HUES48 (cell line): ENCODE results near the gene ZNF516.

Source experiments
- H3K27ac ChIP-seq: one replicate; pipeline ENCODE4 v1.7.0; 2013; ENCODE audit warnings: low read depth, low read length, inconsistent platforms
- H3K27me3 ChIP-seq: 2 replicates; pipeline ENCODE4 v1.6.1; 2013; ENCODE audit warnings: mild to moderate bottlenecking, low read length; ENCODE audit not compliant: control insufficient read depth, insufficient read depth
- H3K36me3 ChIP-seq: 2 replicates; pipeline ENCODE4 v1.6.1; 2013; ENCODE audit warnings: low read length; ENCODE audit not compliant: control insufficient read depth, insufficient read depth
- H3K4me1 ChIP-seq: 2 replicates; pipeline ENCODE4 v1.6.1; 2013; ENCODE audit warnings: mild to moderate bottlenecking, low read length; ENCODE audit not compliant: control insufficient read depth, insufficient read depth
- H3K4me3 ChIP-seq: 2 replicates; pipeline ENCODE4 v1.5.1; 2013; ENCODE audit warnings: mild to moderate bottlenecking, low read depth, low read length
- H3K9ac ChIP-seq: 2 replicates; pipeline ENCODE4 v1.6.1; 2013; ENCODE audit warnings: mild to moderate bottlenecking, low read depth, low read length, moderate library complexity
- H3K9me3 ChIP-seq: 2 replicates; pipeline ENCODE4 v1.6.1; 2013; ENCODE audit warnings: low read length; ENCODE audit not compliant: control insufficient read depth, insufficient read depth

Gene ZNF516

DNA sequence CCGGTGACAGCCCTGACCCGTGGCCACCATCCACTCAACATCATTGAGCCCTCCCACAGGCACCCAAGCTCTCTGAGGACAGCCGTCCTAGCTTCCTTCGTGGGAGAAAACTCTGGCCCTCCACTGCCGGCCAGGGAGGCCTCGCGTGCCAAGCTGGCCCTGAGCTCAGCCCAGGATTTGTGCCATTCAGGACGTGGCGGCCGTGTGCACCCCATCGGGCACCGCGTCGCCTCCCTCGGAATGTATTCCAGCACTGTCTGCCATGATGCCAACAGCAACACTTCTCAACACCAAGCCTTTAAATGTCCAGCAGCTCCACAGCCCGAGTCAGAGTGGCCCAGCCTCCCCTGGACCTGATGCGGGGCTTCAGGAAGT, 35.7 kb downstream of the ZNF516 start:
- Histone ChIP-seq H3K4me3 (no peak overlapping the region), H3K4me1 (peaks cover 5% of the 10 kb centered on the region), H3K36me3 (no peaks in the 10 kb centered on the region)

DNA sequence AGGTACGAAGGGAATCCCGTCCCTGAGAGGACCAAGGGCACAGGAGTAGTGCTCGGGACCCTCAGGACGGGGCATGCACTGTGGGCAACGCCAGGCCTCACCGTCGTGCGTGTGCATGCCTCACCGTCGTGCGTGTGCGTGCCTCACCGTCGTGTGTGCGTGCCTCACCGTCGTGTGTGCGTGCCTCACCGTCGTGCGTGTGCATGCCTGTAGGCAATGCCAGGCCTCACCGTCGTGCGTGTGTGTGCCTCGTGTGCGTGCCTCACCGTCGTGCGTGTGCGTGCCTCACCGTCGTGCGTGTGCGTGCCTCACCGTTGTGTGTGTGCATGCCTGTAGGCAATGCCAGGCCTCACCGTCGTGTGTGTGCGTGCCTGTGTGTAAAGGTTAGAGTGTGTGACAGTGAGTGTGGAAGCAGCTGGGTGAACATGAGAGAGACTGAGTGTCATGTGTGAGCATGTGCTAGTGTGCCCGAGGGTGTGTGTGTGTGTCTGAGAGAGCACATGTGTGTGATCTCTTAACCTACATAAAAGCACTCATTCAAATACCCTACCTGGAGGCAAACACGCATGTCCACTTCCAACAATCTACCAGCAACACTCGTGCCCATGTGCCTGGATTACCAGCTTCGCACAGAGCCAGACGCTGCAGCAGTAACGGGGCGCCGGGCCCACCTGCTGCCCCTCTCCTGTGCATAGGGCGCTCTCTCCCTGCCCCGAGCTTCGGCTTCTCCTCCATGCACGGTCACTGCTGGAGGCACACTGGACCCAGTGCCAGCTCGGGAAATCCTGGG, 36.3 kb downstream of the ZNF516 start:
- Histone ChIP-seq H3K27ac (no peak overlapping the region), H3K27me3 (no peaks in the 10 kb centered on the region; the same call in 1 of the 2 replicates), H3K36me3 (no peaks in the 10 kb centered on the region), H3K9me3 (no peaks in the 10 kb centered on the region), H3K4me3 (no peak overlapping the region), H3K4me1 (peaks cover 11% of the 10 kb centered on the region), H3K9ac (no peak overlapping the region)

More for the DNA sequence above, 35.7 kb downstream of the ZNF516 start:
- Histone ChIP-seq H3K9me3 (no peaks in the 10 kb centered on the region), H3K27me3 (no peaks in the 10 kb centered on the region; the same call in 1 of the 2 replicates), H3K9ac (no peak overlapping the region), H3K27ac (no peak overlapping the region)

DNA sequence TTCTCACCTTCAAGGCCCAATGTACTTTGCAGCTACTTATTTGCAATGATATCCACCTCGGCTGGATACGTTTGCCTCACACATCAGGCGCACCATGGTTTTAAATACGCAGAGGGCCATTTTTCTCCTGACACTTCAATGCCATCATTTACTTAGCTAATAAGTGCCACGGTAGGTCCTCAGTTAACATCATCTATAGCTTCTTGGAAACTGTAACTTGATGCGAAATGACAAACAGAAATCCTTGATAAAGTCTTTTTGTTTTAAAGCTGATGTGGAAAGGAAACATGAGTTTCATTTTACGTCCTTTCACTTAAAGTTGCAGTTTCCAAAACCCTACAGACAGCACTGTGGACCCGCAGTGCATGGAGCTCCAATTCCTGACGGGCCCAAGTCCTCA, 37.1 kb downstream of the ZNF516 start:
- H3K36me3 ChIP-seq, result no peaks in the 10 kb centered on the region
- peaks cover 6% of the 10 kb centered on the region; the same call in 1 of the 2 replicates for H3K27me3 ChIP-seq
- H3K4me1 ChIP-seq, result peaks cover 18% of the 10 kb centered on the region
- no peak overlapping the region for H3K4me3 ChIP-seq
- H3K9me3 ChIP-seq, result no peaks in the 10 kb centered on the region
- no peak overlapping the region for H3K9ac ChIP-seq
- H3K27ac ChIP-seq, result no peak overlapping the region

DNA sequence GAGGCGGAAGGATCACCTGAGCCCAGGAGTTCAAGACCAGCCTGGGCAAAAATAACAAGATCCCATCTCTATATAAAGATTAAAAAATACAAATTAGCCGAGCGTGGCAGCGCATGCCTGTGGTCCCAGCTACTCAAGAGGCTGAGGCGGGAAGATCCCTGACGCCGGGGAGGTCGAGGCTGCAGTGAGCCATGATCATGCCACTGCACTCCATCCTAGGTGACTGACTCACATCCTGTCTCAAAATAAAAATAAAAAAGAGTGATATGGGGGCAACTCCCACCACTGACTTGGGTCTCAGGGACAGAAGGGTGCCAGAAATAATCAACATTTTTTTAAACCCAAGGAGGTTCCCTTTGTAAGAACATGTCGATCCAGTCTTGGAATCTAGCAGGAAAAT, 37.6 kb downstream of the ZNF516 start:
- Histone ChIP-seq H3K4me1 (peaks cover 23% of the 10 kb centered on the region), H3K4me3 (no peak overlapping the region), H3K9ac (no peak overlapping the region), H3K27ac (no peak overlapping the region), H3K9me3 (no peaks in the 10 kb centered on the region), H3K27me3 (peaks cover 10% of the 10 kb centered on the region), H3K36me3 (no peaks in the 10 kb centered on the region)

DNA sequence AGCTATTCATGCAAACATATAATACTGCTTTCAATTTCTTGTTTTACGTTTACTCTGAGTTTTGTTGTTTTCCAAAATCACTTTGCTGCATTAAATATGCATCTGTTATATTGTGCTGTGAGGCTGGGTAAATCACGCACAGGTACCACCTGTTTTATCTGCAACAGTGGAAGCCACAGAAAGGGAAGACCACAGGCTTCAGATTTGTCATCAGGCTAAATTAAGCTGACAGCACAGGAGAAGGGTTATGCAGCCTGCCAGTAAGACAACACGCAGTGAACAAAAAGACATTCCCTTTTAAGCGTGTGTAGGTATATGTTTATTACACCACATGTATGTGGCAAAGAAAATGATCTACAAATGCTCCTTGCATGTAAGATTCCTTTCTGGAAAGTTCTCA, 38.2 kb downstream of the ZNF516 start:
- no peak overlapping the region for H3K9ac ChIP-seq

DNA sequence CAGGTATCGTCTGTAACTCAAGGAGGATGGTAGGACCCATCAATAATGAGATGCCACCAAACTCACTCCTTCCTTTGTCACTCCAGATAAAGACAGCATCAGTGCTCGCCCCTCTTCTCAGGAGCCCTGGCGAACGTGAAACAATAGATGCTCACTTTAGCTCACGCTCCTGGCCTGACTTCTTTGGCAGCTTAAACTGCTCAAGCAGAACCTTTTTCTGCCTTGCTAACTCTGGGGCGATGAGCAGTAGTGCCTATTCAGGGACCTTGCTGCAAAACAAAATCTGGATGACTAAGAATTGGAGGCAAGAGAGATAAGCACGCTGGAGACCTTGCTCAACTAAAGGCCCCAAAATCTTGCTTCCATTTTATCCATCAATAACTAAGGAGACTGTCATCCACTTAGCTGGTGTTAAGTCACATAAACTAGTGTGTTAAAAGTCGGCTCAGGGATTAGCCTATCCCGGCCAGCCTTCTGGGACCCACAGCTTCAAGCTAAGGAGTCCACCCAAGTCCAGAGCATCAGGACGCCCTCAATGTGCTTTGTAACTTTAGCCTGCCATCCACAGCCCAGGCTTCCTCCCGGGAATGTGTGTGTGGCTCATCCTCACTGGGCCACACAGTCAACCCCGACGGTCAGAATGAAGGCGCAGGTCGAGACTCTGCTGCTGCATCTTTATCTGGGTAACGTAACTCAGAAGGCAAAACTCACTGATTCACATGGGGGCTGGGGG, 38.9 kb downstream of the ZNF516 start:
- no peak overlapping the region for H3K27ac ChIP-seq
- H3K4me3 ChIP-seq, result no peak overlapping the region

More for the DNA sequence above, 38.2 kb downstream of the ZNF516 start:
- no peaks in the 10 kb centered on the region for H3K36me3 ChIP-seq
- H3K27me3 ChIP-seq, result peaks cover 17% of the 10 kb centered on the region
- H3K4me3 ChIP-seq, result no peak overlapping the region
- H3K9me3 ChIP-seq, result no peaks in the 10 kb centered on the region
- H3K27ac ChIP-seq, result no peak overlapping the region
- H3K4me1 ChIP-seq, result peaks cover 30% of the 10 kb centered on the region

DNA sequence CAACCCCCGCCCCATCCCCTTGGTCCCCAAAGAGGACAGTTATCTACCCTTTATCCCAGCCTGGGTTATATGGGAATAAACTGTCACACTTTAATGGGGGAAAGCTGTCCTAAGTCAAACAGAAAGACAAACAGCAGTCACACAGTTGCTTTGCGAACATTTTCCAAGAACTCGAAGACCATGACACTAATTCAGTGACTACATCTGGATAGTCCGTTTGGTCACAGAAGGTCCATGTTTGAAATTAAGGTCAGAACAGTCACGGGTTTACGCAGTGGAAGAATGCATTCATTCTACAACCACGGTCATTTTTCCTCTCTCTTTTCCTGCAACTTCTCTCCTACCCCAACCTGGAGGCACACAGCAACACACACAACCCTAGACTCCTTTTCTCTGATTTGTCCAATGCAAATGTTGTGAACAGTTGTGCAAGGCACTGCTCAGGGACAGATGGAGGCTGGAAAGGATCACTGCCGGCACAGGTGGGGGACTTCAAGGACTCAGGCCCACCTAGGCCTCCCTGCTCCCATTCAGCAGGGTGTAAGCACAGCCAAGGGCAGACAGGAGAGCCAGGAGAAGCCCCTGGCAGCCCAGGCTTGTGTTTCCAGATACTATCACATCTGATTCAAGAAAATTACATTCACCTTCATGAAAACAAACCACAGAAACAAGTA, 39.9 kb downstream of the ZNF516 start:
- Histone ChIP-seq H3K9ac (no peak overlapping the region), H3K27ac (no peak overlapping the region), H3K4me1 (peaks cover 43% of the 10 kb centered on the region), H3K9me3 (no peaks in the 10 kb centered on the region), H3K4me3 (no peak overlapping the region), H3K27me3 (peaks cover 31% of the 10 kb centered on the region), H3K36me3 (no peaks in the 10 kb centered on the region)

More for the DNA sequence above, 38.9 kb downstream of the ZNF516 start:
- Histone ChIP-seq H3K36me3 (no peaks in the 10 kb centered on the region), H3K4me1 (peaks cover 36% of the 10 kb centered on the region), H3K9me3 (no peaks in the 10 kb centered on the region), H3K27me3 (peaks cover 23% of the 10 kb centered on the region), H3K9ac (no peak overlapping the region)

DNA sequence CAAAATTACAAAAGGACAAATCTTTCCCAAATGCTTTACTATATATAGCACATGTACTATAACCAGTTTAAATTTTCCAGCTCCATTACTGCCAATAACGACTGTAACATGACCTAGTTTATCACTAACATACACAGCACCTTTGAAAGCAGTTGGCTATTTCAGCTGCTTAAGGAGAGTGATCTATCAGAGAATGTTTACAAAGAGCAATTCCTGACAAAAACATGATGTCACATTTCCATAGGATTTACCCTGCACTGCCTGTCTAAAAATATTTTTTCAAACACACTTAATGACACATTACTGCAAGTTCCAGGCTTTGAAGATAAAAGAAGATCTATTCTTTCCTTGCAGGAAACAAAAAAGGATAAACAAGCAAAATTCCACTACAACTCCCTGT, 40.6 kb downstream of the ZNF516 start:
- Histone ChIP-seq H3K9me3 (no peaks in the 10 kb centered on the region), H3K36me3 (no peaks in the 10 kb centered on the region), H3K9ac (no peak overlapping the region), H3K4me1 (peaks cover 49% of the 10 kb centered on the region), H3K27ac (no peak overlapping the region), H3K27me3 (peaks cover 31% of the 10 kb centered on the region), H3K4me3 (no peak overlapping the region)

DNA sequence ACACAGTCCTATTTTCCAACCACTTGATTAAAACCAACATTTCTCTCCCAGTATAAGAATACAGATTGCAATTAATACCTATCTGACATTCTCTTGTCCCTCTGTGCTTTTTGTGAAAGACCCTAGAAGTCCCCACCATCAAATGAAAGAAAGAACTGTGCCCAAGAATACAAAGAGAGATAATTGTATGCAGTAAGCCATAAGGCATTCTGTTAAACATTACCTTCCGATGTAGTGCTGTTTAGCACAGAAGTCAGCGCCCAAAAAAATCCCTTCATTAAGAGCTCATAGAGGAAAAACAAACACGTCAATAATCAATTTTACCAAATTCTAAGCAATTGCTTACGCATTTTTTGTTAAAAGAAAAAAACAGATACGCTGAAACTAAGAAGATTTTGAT, 41.1 kb downstream of the ZNF516 start:
- H3K9ac ChIP-seq, result no peak overlapping the region
- H3K27ac ChIP-seq, result no peak overlapping the region
- H3K4me3 ChIP-seq, result no peak overlapping the region
- peaks cover 49% of the 10 kb centered on the region for H3K4me1 ChIP-seq
- H3K36me3 ChIP-seq, result no peaks in the 10 kb centered on the region
- peaks cover 31% of the 10 kb centered on the region for H3K27me3 ChIP-seq
- no peaks in the 10 kb centered on the region for H3K9me3 ChIP-seq

DNA sequence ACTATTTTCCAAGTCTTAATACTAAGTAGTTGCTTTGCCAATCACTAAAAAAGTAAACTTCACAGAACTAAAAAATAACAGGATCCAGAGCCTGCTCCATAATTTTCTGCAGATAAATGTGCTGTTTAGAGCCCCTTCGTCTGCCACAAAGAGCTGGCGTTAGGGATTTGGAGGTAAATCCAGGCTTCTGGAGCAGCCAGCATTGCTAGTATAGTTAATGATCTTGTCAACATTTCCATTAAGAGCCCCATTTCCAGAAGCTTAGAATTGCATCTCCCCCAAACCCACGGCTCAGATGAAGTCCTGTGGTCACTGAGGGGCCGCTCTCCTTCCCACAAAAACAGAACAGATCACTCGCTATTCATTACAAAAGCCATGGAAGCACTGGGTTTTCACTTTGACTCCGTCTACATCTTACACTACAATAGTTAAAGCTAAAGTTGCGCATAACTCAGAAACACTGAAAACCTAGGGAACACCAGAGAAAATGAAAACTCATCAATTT, 41.9 kb downstream of the ZNF516 start:
- H3K27ac ChIP-seq, result peak overlapping the region; percentile 42
- H3K4me1 ChIP-seq, result peaks cover 49% of the 10 kb centered on the region
- peaks cover 31% of the 10 kb centered on the region for H3K27me3 ChIP-seq
- no peak overlapping the region for H3K9ac ChIP-seq
- no peaks in the 10 kb centered on the region for H3K36me3 ChIP-seq
- peak overlapping the region; percentile 50; the same call in 1 of the 2 replicates for H3K4me3 ChIP-seq
- H3K9me3 ChIP-seq, result no peaks in the 10 kb centered on the region
